ENCODE data around the gene MT1X. TPM values are rescaled to one million over a fixed set of nuclear protein-coding genes. Genes with fewer than 3 reads are reported as not detected.

MT1X gene
- total and polyA plus RNA-seq, 2 of the 13 experiments (the other 11 are each of a cell fraction or from before 2014, with no cell fraction given), result 19.7 to 288 TPM

- TF ChIP-seq E2F5 (CRISPR knock-in tag; conservative IDR thresholded peaks at IDR 0.05), result 0 out of 2 replicates have a peak, but pooled peaks have one; percentile 5
- TF ChIP-seq ZNF605 (CRISPR knock-in tag; IDR thresholded peaks at IDR 0.05), result peak; percentile 65; the same call in 1 of the 2 replicates
- TF ChIP-seq ZNF335 (CRISPR knock-in tag; IDR thresholded peaks at IDR 0.05), result no peak
- TF ChIP-seq MIXL1 (CRISPR knock-in tag; IDR thresholded peaks at IDR 0.05), result no peak
- TF ChIP-seq PAWR (CRISPR knock-in tag; IDR thresholded peaks at IDR 0.05; ENCODE audit: borderline replicate concordance), result no peak
- TF ChIP-seq ZBTB20 (CRISPR knock-in tag; IDR thresholded peaks at IDR 0.05; ENCODE audit: borderline replicate concordance, low read depth), result peak; percentile 65; the same call in 1 of the 2 replicates
- peak; percentile 24 for TF ChIP-seq XRCC5 (optimal IDR thresholded peaks at IDR 0.05; ENCODE audit: low read length)
- TF ChIP-seq SALL1 (CRISPR knock-in tag; IDR thresholded peaks at IDR 0.05), result peak; percentile 43; the same call in 1 of the 2 replicates
- TF ChIP-seq NR2F6 (IDR thresholded peaks at IDR 0.05), result peak; percentile 38; the same call in 1 of the 2 replicates
- TF ChIP-seq NR2F6 (CRISPR knock-in tag; IDR thresholded peaks at IDR 0.05), result peak; percentile 60; the same call in 1 of the 2 replicates
- peak; percentile 31; the same call in 1 of the 2 replicates for TF ChIP-seq HOXA3 (CRISPR knock-in tag; IDR thresholded peaks at IDR 0.05)
- TF ChIP-seq MAZ (IDR thresholded peaks at IDR 0.05; ENCODE audit: borderline replicate concordance, low read depth, low read length), result no peak
- peak; percentile 41; the same call in 1 of the 2 replicates for TF ChIP-seq MAZ (CRISPR knock-in tag; IDR thresholded peaks at IDR 0.05; ENCODE audit: low read depth)
- TF ChIP-seq ZNF407 (CRISPR knock-in tag; IDR thresholded peaks at IDR 0.05; ENCODE audit: not compliant biosample characterization), result peak; percentile 55
- TF ChIP-seq, protein P1, sequence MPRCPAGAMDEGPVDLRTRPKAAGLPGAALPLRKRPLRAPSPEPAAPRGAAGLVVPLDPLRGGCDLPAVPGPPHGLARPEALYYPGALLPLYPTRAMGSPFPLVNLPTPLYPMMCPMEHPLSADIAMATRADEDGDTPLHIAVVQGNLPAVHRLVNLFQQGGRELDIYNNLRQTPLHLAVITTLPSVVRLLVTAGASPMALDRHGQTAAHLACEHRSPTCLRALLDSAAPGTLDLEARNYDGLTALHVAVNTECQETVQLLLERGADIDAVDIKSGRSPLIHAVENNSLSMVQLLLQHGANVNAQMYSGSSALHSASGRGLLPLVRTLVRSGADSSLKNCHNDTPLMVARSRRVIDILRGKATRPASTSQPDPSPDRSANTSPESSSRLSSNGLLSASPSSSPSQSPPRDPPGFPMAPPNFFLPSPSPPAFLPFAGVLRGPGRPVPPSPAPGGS (CRISPR knock-in tag; IDR thresholded peaks at IDR 0.05), result 0 out of 2 replicates have a peak, but pooled peaks have one; percentile 30
- 0 out of 2 replicates have a peak, but pooled peaks have one; percentile 26 for TF ChIP-seq ZNF772 (CRISPR knock-in tag; IDR thresholded peaks at IDR 0.05)
These were observed 34.4 kb upstream of the MT1X start (continued) for GRCh38 chr16:56647641-56648431.

Measured in HepG2 (cell line).